ENCODE results near the gene ECHDC3.
A peak's percentile ranks its signal among the peaks of the same experiment; 100 is the strongest.

The ECHDC3 gene

DNA sequence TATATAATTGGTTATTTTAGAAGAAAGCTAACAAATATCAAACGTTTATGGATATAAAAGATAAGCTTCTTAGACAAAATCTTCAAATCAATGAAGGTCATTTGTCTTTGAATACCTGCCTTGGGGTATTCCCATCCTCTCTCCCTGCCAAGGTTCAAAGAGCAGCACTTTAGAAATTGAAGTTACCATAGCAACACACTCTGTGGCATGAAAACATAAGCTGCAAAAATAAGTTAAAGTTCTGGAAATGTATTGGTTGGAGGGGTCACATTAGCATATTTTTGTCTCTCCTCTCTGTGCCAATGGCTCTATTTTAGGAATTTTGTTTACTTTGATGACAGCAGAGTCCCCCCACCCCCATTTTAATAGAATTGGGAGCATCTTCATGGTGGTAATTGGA is 12.0 kb downstream of the ECHDC3 start:
- no peak for DNase-seq

DNA sequence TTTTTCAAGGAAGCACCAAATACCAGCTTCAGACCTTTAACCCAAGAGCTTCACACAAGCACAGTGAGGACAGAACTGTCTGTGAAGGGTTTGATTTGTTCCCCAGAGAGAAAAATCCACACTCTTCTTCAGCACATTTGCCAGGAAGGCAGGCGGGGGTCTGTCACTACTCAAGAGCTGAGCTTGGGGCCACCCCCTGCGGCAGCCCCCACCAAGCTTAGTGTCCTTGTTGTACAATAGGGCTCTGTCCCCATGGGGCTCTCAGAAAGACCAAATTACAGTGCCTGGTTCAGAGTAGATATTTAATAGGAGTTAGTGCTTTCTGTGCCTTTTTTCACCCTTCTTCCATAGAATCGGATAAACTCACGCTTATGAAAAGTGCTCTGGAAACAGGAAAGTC is 12.4 kb downstream of the ECHDC3 start:
- DNase-seq: no peak

DNA sequence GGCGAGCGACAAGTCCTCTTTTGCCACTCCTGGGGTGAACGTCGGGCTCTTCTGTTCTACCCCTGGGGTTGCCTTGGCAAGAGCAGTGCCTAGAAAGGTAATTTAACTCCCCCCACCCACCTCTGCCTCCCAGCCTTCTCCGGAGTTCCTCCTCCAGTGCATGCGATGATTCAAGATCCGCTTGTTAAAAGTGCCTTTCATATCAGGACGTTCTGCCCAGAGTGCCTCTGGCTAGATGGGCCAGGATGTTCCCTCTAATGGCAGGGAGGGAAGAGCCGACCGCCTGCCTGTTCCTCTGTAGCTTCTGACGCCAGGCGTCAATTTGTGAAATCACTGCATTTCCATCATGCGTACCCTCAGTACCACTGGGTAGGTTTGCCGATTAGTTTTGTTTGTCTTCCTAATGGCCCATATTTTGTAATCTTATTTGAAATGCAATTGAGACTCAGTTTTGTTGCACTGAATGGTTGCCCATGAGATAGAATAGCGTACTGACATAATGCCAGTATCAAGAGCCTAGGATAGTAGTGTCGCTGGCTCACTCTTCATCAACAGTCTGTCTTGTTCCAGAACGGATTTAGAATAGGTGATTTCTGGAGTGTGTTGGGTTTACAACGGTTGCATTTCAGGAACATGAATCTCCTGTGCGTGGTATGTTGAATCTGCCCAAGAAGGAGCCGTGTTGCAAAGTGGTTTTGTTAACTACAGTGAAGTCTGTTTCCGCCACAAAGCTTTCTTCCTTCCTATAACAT is 13.5 kb downstream of the ECHDC3 start:
- DNase-seq: no peak

DNA sequence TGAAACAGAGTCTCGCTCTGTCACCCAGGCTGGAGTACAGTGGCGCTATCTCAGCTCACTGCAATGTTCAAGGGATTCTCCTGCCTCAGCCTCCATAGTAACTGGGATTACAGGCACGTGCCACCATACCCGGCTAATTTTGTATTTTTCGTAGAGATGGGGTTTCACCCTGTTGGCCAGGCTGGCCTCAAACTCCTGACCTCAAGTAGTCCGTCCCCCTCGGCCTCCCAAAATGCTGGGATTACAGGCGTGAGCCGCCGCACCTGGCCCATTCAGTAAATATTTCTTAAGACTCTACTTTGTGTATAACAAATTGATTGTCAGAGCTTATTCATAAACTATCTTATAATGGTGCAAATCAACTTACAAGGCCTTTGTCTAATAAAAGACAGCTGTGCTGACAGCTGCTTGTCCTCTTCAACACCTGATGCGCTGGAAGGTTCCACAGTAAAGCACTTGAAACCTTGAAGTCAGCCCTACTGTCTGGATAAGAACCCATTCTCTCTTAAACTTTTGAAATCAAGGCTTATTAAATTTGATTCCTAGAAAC is 14.7 kb downstream of the ECHDC3 start:
- no peak for DNase-seq

DNA sequence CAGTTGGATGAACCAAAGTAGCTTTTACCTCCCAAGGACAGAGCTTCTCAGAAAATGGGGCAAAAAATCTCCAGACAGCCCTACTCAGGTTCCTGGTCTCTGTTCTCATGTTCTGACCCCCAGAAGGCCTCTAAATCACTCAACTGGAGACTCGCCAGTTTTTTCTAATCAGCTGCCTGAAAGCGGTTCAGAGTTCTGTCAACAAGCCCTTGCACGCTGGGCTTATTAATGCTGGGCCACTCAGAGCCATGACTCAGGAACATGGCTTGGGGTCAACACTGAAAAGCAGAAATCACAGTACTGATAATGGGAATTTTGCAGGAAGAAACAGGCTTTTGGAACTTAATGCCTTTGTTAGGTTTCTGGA is 15.3 kb downstream of the ECHDC3 start:
- peak in 3 of 14 donors; percentile 34 to 51 (median 45) for DNase-seq

DNA sequence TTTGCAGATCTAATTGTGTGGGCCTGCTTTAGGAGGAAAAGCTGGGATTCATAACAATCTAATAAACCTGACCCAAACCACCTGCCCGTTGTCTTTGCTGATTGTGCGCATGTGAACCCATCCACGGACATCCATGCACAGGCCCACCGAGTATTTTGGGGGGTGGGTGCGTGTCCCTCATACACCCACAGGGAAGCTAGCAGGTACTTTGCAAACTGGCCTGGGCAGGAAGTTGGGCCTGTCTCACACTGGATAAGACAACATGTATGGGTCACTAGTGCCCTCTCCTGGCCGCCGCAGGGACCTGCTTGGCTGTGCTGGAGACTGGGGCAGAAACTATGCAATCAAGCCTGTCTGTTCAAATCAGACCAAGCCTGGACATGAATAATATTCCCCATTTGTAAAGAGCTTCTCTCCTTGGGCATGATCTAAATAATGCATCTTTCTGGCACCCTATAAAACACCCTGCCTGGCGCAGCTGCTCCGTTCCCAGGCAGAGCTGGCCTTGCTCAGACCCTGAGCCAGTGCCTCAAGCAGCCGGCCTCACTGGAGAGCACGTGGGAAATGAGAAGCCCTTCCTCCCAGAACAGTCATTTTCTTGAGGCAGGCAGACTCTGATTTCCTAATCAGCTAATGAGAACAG is 15.8 kb downstream of the ECHDC3 start:
- peak in 12 of 14 donors; percentile 9 to 76 (median 62) for DNase-seq

DNA sequence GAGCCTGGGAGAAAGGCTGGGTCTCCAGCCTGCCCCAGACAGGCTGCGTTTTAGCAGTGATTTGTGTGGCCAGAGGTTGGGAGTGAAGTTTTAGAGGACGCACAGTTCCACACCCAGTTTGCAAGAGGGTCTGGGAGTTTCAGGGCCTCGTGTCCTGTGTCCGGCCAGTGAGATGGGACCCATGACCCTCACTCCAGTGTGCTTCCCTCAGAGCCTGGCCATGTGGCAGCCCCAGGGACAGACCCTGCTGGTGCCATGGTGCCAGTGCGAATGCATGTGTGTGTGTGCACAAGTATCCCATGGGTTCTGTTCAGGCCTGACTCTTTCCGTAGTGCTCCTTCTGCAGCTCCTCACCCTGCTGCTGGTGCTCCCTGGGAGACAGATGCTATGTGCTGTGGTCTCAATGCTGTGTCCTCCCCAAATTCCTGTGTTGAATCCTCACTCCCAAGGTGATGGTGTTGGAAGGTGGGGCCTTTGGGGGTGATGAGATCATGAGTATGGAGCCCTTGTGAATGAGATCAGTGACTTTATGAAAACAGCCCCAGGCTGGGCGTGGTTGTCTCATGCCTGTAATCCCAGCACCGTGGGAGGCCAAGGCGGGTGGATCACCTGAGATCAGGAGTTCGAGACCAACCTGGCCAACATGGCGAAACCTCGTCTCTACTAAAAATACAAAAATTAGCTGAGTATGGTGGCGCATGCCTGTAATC is 16.5 kb downstream of the ECHDC3 start:
- DNase-seq: no peak

DNA sequence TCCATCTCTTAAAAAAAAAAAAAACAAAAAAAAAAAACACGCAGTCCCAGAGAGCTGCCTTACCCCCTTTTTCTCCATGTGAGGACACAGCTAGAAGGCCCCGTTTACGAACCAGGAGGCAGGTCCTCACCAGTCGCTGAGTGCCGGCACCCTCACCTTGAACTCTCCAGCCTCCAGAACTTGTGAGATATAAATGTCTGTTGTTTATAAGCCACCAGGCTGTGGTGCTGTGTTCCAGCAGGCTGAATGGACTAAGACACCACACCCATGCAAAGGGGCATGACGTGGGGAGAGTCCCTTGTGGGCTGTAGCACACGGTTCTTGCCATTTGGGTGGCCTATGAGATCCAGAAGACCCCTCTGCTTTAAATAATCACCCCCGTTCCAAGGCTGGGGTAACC is 17.2 kb downstream of the ECHDC3 start:
- DNase-seq: no peak

DNA sequence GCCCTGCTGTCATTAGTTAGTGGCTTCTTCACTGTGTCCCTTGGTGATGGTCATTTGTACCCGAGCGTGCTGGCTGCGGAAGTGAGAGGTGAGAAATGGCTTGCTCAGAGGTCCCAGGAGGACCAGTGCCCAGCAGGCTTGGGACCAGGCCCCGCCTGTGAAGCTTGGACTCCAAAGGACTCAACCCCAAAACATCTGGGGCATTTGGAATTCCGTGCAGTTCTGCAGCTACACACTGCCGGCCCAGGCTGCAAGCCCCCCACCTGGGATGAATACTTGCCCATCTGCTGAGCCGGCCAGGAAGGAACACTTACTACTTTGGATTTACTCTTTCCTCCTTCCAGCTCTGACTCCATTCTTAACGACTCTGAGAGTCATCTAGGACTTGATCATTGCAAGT is 18.0 kb downstream of the ECHDC3 start:
- DNase-seq: no peak

DNA sequence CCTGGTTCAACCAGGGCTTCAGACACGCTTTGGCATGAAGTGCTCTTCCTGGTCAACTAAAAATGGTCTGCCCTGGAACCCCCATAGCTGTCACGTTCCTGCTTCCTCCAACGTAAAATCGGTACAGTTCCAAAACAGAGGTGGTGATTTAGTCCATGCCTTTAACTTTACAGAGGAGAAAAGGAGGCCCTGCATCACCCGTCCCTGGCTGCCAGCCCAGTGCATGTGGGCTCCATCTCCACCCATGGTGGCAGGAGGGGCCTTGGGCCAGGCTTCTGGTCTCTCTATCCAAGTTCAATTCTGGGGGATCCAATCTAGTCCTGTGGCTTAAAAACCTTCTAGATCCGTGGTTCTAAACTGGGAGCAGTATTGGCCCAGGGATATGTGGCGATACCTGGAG is 18.7 kb downstream of the ECHDC3 start:
- DNase-seq: no peak

DNA sequence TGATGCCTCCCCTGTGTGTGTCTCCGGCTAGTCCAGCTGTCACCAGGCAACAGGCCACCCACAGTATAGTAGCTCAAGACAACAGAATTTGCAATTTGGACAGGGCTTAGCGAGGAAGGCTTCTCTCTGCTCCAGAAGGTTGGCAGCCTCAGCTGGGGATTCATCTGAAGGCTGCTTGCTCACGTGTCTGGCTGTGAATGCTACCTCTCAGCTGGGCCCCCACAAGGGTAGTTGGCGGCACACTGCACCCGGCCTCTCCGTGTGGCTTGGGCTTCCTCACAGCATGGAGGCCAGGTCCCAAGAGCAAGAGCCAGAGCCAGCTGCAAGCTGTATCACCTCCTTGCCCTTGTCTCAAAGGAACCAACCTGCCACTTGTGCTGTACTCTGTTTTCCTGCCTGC is 19.2 kb downstream of the ECHDC3 start:
- DNase-seq: no peak

DNA sequence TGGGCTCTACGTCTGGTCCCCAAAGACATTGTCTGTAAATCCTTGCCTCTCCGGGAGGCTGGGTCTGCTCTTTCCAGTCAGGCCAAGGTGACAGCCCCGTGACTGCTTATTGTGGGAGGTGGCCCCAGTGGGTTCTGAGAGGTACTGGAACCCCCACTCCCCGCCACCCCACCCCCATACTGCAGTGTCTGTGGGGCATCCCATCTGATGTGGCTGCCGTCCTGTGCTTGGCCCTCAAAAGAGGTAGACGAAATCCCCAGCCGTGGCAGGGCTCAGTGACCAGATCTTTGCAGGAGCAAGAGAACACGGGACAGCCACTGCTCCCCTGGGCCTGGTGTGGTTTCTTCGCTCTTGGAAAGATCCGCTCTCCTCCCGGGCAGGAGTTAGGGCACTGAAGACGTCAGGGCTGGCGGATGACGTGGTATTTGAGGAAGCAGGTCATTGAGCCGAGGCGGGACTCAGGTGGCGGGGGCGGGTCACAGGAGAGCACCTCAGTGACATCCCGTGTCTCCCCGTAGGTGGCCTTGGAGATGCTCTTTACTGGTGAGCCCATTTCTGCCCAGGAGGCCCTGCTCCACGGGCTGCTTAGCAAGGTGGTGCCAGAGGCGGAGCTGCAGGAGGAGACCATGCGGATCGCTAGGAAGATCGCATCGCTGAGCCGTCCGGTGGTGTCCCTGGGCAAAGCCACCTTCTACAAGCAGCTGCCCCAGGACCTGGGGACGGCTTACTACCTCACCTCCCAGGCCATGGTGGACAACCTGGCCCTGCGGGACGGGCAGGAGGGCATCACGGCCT is 20.7 kb downstream of the ECHDC3 start:
- no peak for DNase-seq

DNA sequence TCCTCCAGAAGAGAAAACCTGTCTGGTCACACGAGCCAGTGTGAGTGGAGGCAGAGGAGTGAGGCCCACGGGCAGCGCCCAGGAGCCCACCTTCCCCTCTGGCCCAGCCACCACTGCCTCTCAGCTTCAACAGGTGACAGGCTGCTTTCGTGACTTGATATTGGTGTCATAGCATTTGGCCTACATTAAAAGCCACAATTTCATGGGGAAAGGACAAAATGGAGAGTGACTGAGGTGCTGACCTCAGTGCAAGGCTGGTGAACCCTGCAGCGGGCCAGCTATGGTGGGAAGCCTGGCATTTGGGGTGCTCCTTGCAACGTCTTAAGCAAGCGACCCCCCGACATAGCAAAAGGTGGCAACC is 21.3 kb downstream of the ECHDC3 start:
- DNase-seq: no peak

DNA sequence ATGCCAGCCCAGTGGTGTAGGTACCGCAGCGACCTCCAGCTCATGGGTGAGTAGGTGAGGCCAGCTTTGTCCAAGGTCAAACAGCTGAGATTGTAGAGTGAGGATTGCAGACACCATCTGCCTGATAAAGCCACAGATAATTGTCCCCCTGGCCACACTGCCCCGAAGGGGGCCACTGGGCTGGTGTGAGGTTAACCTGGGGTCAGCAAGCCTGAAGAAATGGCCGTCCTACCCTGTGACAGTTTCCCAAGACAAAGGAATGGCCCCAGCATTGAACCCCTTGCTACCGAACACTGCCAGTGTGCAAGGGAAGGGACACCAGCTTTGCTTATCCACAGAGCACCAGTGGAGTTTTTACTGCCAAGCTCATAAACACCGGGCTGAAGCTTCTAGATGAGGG is 23.0 kb downstream of the ECHDC3 start:
- no peak for DNase-seq

DNA sequence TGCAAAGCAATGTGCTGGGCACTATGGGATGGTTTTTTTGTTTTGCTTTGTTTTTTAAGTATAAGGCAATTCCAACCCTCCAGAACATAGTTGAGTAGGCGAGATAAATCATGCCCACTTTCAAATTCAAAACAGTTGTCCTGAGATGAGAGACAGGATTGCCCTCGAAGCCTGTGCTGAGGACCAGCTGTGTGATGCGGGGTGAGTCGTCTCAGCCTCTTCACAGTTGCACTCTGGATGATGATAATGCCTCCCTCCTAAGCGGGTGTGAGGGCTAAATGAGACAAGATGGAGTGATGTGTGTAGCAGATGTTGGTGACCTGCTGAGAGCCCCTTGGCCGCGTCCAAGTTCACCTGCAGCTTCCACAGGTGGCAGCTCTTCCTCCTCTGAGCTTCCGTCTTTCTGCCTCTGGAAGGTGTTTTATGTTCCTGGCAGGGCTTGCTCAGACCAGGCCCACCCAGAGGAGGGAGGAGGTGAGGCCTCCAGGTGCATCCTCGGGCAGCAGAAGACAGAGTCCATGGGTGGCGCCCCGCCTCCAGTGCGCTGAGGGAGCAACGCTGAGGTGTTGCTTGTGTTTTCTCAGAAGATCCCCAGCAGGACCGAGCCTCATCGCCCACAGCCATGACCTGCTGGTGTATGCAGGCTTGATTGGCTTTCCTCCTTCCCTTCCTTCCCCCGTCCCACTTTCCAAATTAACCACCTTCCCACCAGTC is 30.6 kb downstream of the ECHDC3 start:
- DNase-seq: no peak

DNA sequence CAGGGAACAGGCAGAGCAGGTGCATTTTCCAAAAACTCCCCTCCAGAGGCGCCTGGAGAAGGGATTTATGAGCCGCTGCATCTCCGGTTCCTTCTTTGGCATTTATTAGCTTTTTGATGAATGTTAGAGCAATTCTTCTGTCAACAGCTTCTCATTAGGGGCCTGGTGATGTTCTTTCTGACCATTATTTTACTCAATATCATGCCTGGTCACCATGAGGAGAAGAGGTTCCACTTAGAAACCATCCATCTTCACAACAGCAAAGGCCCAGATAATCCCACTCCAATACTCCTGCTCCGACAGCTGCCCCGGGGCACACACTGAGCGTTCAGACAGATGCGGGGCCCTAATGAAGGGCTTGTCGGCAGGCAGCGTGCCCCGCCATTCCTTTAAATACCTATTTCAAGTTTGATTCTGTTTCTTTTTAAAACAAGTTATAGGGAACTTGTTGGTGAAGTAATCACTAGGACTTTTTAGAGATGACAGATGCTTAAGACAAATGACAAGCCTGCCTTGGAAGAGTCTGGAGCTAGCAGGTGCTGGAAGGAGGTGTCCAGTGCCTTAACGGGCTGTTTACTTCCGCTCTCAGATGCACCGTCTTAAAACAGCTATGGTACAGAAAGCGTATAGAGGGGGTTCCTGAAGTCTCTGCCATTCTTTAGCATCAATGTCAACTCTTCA is 31.7 kb downstream of the ECHDC3 start:
- no peak for DNase-seq

DNA sequence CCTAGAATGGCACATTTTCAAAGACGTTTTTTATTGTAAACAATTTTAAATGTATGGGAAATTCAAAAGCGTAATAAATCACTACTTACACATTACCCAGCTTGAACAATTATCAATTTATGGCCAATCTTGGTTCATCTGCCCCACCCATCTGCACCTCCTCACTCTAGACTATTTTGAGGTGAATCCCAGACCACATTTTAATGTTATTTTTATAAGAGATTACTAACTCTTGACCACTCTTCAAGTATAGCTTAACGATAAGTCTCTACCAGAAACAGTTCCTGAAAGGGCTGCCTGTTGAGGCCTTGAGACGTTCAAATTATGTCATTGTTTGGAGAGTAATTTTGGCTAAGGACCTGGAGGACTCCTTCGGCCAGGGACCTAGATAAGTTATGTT is 33.2 kb downstream of the ECHDC3 start:
- DNase-seq: no peak

DNA sequence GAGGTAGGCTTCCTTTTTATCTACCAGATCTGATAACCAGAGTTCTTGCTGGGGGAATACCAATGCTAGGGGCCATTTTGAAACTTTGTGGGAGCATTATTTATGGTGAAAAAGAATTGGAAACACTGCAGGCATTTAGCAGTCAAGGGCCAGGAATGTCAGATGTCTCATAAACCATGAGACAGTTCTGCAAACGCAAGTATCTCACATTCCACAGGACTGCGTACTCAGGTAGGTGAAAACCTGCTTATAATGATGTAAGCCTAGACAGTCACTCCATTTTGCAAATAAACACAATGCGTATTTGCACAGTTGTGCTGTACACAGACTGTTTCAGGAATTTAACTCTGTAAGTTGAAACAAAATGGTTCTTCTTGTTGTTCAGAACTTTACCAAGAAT is 33.9 kb downstream of the ECHDC3 start:
- DNase-seq: no peak

DNA sequence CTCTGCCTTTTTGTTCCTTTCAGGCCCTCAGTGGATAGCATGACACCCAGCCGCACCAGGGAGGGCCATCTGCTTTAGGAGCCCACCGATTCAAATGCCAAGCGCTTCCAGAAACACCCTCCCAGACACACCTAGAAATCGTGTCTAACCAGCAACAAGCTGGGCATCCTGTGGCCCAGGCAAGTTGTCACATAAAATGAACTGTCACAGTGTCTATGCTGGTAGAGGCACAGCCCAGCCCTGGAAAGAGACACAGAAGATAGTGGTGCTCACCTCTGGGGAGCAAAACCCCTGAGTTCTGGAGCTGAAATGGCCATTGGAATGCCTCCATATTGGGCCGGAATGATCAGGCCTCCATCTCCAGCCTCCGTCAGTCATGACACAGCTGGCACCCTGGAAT is 38.9 kb downstream of the ECHDC3 start:
- no peak for DNase-seq

DNA sequence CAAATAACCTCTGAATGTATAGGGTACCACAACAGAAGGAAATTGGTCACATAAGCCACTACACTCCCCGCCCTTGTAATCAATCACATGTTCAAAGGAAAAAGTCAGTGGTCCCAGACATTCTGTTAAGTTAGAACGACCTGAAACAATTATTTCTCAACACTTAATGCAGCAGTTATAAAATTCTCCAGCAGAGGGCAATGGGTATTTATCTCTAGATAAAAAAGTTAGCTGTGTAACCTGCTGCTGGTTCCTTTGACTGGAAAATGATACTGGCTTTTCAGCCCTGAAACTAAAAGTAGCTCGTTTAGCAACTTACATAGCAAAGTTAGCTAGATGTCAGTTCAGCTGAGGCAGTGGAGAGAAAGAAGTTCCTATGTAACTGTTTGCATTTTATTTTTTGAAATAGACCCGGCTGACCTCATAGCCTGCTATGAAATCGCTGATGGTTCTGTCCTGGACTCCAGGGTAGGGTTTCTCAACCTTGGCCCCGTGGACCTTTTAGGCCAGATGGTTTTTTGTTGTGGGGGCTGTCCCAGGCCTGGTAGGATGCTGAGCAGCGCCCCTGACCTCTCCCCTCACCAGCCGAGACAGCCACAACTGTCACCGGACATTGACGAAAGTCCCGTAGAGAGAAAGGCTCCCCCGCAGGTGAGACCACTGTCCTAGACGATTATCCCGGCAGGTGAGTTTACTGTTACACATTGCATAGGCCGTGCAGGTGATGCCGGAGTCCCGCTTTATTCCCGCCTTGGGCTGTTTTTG is 40.8 kb downstream of the ECHDC3 start:
- DNase-seq: peak in 1 of 14 donors; percentile 2

DNA sequence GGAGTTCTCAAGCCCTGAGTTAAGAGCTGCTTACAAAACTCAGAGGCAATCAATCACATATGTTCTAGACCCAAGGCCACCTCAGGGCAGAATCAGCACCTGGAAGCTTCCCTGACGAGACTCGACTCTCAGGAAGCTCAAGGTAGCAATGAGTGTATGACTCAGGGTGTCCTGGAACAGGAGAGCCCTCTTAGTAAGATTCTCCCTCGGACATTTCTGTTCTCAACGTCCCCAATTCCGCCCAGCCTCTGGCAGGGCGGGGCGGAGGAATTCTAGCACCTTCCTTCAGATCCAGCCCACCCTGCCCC is 41.3 kb downstream of the ECHDC3 start:
- no peak for DNase-seq

All from C1 segment of cervical spinal cord (tissue), 14 donors.